B cell (primary cell): ENCODE measurements around the gene S1PR2. TPM values are rescaled to one million over a fixed set of nuclear protein-coding genes. Genes with fewer than 3 reads are reported as not detected.

Source experiments
- ATAC-seq: fragments of 200-7000 bp; cut with Tn5 transposase; one replicate; pipeline ENCODE4 v1.10.0; 2021; ENCODE audit warnings: low read depth, mild to moderate bottlenecking, moderate number of reproducible peaks, moderate library complexity
- CTCF ChIA-PET: fragments of 350-600 bp; sonication (Branson Sonifier 250); formaldehyde crosslinking; loops from one replicate; lab custom pipeline; 2021; ENCODE audit warnings: antibody characterized with exemption, inconsistent platforms; lab: Charles Lee
- POLR2A ChIA-PET: fragments of 350-600 bp; sonication (Branson Sonifier 250); formaldehyde crosslinking; loops from one replicate; lab custom pipeline; 2021; ENCODE audit warnings: antibody characterized with exemption; lab: Charles Lee
- DNase-seq: peaks from one replicate; pipeline ENCODE4 v3.0.0; 2013
- H2AFZ ChIP-seq: 2 replicates; pipeline ENCODE4 v1.6.1; 2012; ENCODE audit warnings: mild to moderate bottlenecking, low read depth, low read length; ENCODE audit not compliant: insufficient read depth, poor library complexity, severe bottlenecking
- H3K27ac ChIP-seq, 2 donors: 1 replicate in 1 of 2; 2 replicates in 1 of 2; pipeline ENCODE4 v1.5.1; 2012 to 2013; ENCODE audit warnings: low read length in 2 of 2, mild to moderate bottlenecking in 2 of 2, moderate library complexity in 1 of 2
- H3K27me3 ChIP-seq, 4 experiments: fragments of 200-600 bp in 1 of 4; sonication (generic) in 1 of 4; replicated peaks in 1 of 4; 1 replicate in 2 of 4; 2 replicates in 2 of 4; pipeline versions ENCODE4 v1.6.1 to v1.7.0; 2013 to 2016; ENCODE audit warnings: low read length in 3 of 4, mild to moderate bottlenecking in 2 of 4, mixed read lengths in 1 of 4, moderate library complexity in 1 of 4; ENCODE audit not compliant: insufficient read depth in 4 of 4, control insufficient read depth in 3 of 4; ENCODE audit errors: control extremely low read depth in 1 of 4
- H3K36me3 ChIP-seq, 2 experiments: replicated peaks in 1 of 2; 1 replicate in 1 of 2; 2 replicates in 1 of 2; pipeline versions ENCODE4 v1.6.1 to v1.7.1; 2013; ENCODE audit warnings: low read length in 1 of 2; ENCODE audit not compliant: insufficient read depth in 2 of 2, control insufficient read depth in 1 of 2; ENCODE audit errors: control extremely low read depth in 1 of 2, extremely low read depth in 1 of 2
- H3K4me1 ChIP-seq, 2 donors: fragments of 200-600 bp in 1 of 2; sonication (generic) in 1 of 2; 1 replicate in 1 of 2; 2 replicates in 1 of 2; pipeline versions ENCODE4 v1.5.1 to v1.6.1; 2013 to 2017; ENCODE audit warnings: low read length in 2 of 2; ENCODE audit not compliant: control insufficient read depth in 2 of 2, insufficient read depth in 2 of 2
- H3K4me2 ChIP-seq: replicated peaks from 2 replicates; pipeline ENCODE3; 2012; ENCODE audit warnings: mild to moderate bottlenecking, low read depth, low read length; ENCODE audit not compliant: poor library complexity, severe bottlenecking
- H3K4me3 ChIP-seq, 5 experiments: fragments of 200-600 bp in 1 of 5; sonication (generic) in 1 of 5; 1 replicate in 3 of 5; 2 replicates in 2 of 5; pipeline versions ENCODE4 v1.5.1 to v1.7.0; 2011 to 2016; ENCODE audit warnings: low read length in 4 of 5, mild to moderate bottlenecking in 4 of 5, low read depth in 2 of 5, control low read depth in 1 of 5, moderate library complexity in 1 of 5; ENCODE audit not compliant: insufficient read depth in 1 of 5; ENCODE audit errors: control extremely low read depth in 1 of 5, extremely low read depth in 1 of 5
- H3K79me2 ChIP-seq: fragments of 200-600 bp; sonication (generic); one replicate; pipeline ENCODE4 v1.6.0; 2016; ENCODE audit warnings: low read length; ENCODE audit not compliant: control insufficient read depth, insufficient read depth
- H3K9ac ChIP-seq: fragments of 200-600 bp; sonication (generic); 2 replicates; pipeline ENCODE4 v1.6.1; 2017; ENCODE audit warnings: mild to moderate bottlenecking, low read length, moderate library complexity
- H3K9me3 ChIP-seq, 3 donors: one replicate each; pipeline versions ENCODE4 v1.6.1 to v1.7.1; 2013; ENCODE audit warnings: low read length in 2 of 3; ENCODE audit not compliant: control insufficient read depth in 2 of 3, insufficient read depth in 1 of 3; ENCODE audit errors: control extremely low read depth in 1 of 3
- H4K20me1 ChIP-seq: 2 replicates; pipeline ENCODE4 v1.6.0; 2012; ENCODE audit warnings: mild to moderate bottlenecking, low read length; ENCODE audit not compliant: insufficient read depth, control insufficient read depth, poor library complexity, severe bottlenecking
- H3K27ac Mint-ChIP-seq: one replicate; pipeline ENCODE4 v1.8.0; 2021; ENCODE audit warnings: mixed read lengths
- H3K27me3 Mint-ChIP-seq: one replicate; pipeline ENCODE4 v1.8.0; 2021; ENCODE audit warnings: mixed read lengths
- H3K4me1 Mint-ChIP-seq: one replicate; pipeline ENCODE4 v1.8.0; 2021; ENCODE audit warnings: mixed read lengths
- H3K4me3 Mint-ChIP-seq: one replicate; pipeline ENCODE4 v1.8.0; 2021; ENCODE audit warnings: mixed read lengths
- H3K9me3 Mint-ChIP-seq: one replicate; pipeline ENCODE4 v1.8.0; 2022; ENCODE audit warnings: mixed read lengths; ENCODE audit not compliant: insufficient read depth
- CTCF ChIP-seq: fragments of 200-600 bp; IDR thresholded peaks from one replicate; pipeline ENCODE4 v1.8.0; 2022; ENCODE audit warnings: antibody characterized with exemption, mild to moderate bottlenecking
- EZH2 ChIP-seq: IDR thresholded peaks from 2 replicates; pipeline ENCODE4 v1.6.1; 2012; ENCODE audit warnings: borderline replicate concordance, low read depth, mild to moderate bottlenecking, moderate library complexity, low read length; ENCODE audit not compliant: insufficient read depth, poor library complexity, severe bottlenecking
- WGBS: methylation state at CpG from one replicate; pipeline ENCODE4 v1.1.5; 2013; ENCODE audit warnings: missing lambda C conversion rate; ENCODE audit not compliant: insufficient coverage; 5-methylcytosine and 5-hydroxymethylcytosine counted together
- intact Hi-C: fragments of 100-400 bp; cut with micrococcal nuclease; formaldehyde crosslinking; loops from one replicate; pipeline ENCODE4 v1.10.0; 2022
- polyA plus RNA-seq: library from polyadenylated mRNA; depleted of rRNA; stranded (reverse); fragments of >200 nt; gene quantifications from 2 replicates; pipeline ENCODE4 v1.2.3, GENCODE V29; 2012
- total RNA-seq, 2 donors: library from RNA; stranded (reverse); fragments of 120-200 nt in 1 of 2; gene quantifications; 1 replicate in 1 of 2; 2 replicates in 1 of 2; pipeline versions ENCODE4 v1.2.3 to v1.2.4, GENCODE V29; 2013 to 2022

S1PR2 gene
- total and polyA plus RNA-seq, 2 donors (not counting 1 experiment from before 2014, with no cell fraction given), result 1.8 to 4.4 TPM

- no peaks in the 10 kb centered on the region for H3K9me3 ChIP-seq
- POLR2A ChIA-PET, result no interaction called here
- peaks cover 6% of the 10 kb centered on the region for H3K4me1 Mint-ChIP-seq
- ATAC-seq (no peak), DNase-seq (no peak)
- H3K36me3 ChIP-seq, result peaks cover 0 to 14% of the 10 kb centered on the region in 2 experiments
- no peak overlapping the region for H3K27ac ChIP-seq
- H3K4me3 Mint-ChIP-seq, result no peak overlapping the region
- intact Hi-C loops, result no loop called here
- H4K20me1 ChIP-seq, result peaks cover 44% of the 10 kb centered on the region
- 100% methylated on average over 3 of the region's 5 CpGs for WGBS
- no peak overlapping the region for H2AFZ ChIP-seq
- no peaks in the 10 kb centered on the region for H3K4me1 ChIP-seq
- no peak overlapping the region for H3K4me2 ChIP-seq
- H3K9ac ChIP-seq, result no peak overlapping the region
- no peaks in the 10 kb centered on the region for H3K27me3 ChIP-seq
- no peak overlapping the region for H3K4me3 ChIP-seq
- H3K27ac Mint-ChIP-seq, result no peak overlapping the region
- no peaks in the 10 kb centered on the region for H3K27me3 Mint-ChIP-seq
- H3K79me2 ChIP-seq, result peaks cover 92% of the 10 kb centered on the region
- CTCF ChIA-PET, result interaction anchor here (0.6 kb wide), 1 partner anchor 670 kb away, joined by 4 read pairs; no protein-coding TSS in a partner anchor
- no peak for TF ChIP-seq EZH2
- no peak for TF ChIP-seq CTCF
- no peaks in the 10 kb centered on the region for H3K9me3 Mint-ChIP-seq
These were observed 46.5 kb downstream of the S1PR2 start for GRCh38 chr19:10184636-10185035.

- WGBS, result 80% methylated on average over 3 of the region's 3 CpGs
- peaks cover 0 to 20% of the 10 kb centered on the region in 2 experiments for H3K36me3 ChIP-seq
- H3K4me3 ChIP-seq, result no peak overlapping the region
- TF ChIP-seq CTCF (no peak), EZH2 (no peak)
- no peaks in the 10 kb centered on the region for H3K27me3 ChIP-seq
- peaks cover 40% of the 10 kb centered on the region for H4K20me1 ChIP-seq
- no peak overlapping the region for H3K4me2 ChIP-seq
- ChIA-PET POLR2A (no interaction called here), CTCF (interaction anchor here (0.6 kb wide), 1 partner anchor 671 kb away, joined by 4 read pairs; no protein-coding TSS in a partner anchor)
- no peak overlapping the region for H3K27ac ChIP-seq
- H3K9me3 ChIP-seq, result no peaks in the 10 kb centered on the region
- Mint-ChIP-seq H3K9me3 (no peaks in the 10 kb centered on the region), H3K4me3 (no peak overlapping the region), H3K27me3 (no peaks in the 10 kb centered on the region), H3K4me1 (peaks cover 5% of the 10 kb centered on the region), H3K27ac (no peak overlapping the region)
- H2AFZ ChIP-seq, result no peak overlapping the region
- peaks cover 90% of the 10 kb centered on the region for H3K79me2 ChIP-seq
- no peak overlapping the region for H3K9ac ChIP-seq
- no peaks in the 10 kb centered on the region for H3K4me1 ChIP-seq
- DNase-seq (no peak), ATAC-seq (no peak)
- intact Hi-C loops, result no loop called here
These were observed 47.2 kb downstream of the S1PR2 start for GRCh38 chr19:10183926-10184325.
